ENCODE data around the gene KCNJ6. TPM values are rescaled to one million over a fixed set of nuclear protein-coding genes. Genes with fewer than 3 reads are reported as not detected.

KCNJ6 gene
- total and polyA plus RNA-seq, 9 of the 15 experiments (the other 6 are each of a cell fraction or from before 2014, with no cell fraction given), result 0.06 to 0.21 (median 0.13) TPM; not detected in 1

- TF ChIP-seq PREB (CRISPR knock-in tag; IDR thresholded peaks at IDR 0.05) (no peak), ARID1B (IDR thresholded peaks at IDR 0.05) (no peak), CREB3 (tag; conservative IDR thresholded peaks at IDR 0.05; ENCODE audit: low read depth) (peak; percentile 26; the same call in 1 of the 2 replicates), TAF15 (IDR thresholded peaks at IDR 0.05; ENCODE audit: low read depth, low read length) (no peak), NR4A1 (CRISPR knock-in tag; IDR thresholded peaks at IDR 0.05) (0 out of 2 replicates have a peak, but pooled peaks have one; percentile 36), NR4A1 (tag; IDR thresholded peaks at IDR 0.05) (0 out of 2 replicates have a peak, but pooled peaks have one; percentile 5), HMBOX1 (IDR thresholded peaks at IDR 0.05) (no peak), ZKSCAN3 (CRISPR knock-in tag; IDR thresholded peaks at IDR 0.05) (no peak), SMARCC2 (IDR thresholded peaks at IDR 0.05; ENCODE audit: low read depth) (no peak), PHF8 (IDR thresholded peaks at IDR 0.05; ENCODE audit: borderline replicate concordance, low read length) (peak; percentile 87; the same call in 1 of the 2 replicates), FOXP1 (CRISPR knock-in tag; IDR thresholded peaks at IDR 0.05) (peak; percentile 30; the same call in 1 of the 2 replicates), SMAD1 (IDR thresholded peaks at IDR 0.05; ENCODE audit: low read depth, low read length, partially characterized antibody) (no peak), NR3C1 (CRISPR knock-in tag; IDR thresholded peaks at IDR 0.05) (peak; percentile 86; the same call in 1 of the 2 replicates), SMARCA4 (IDR thresholded peaks at IDR 0.05) (no peak), CBFA2T3 (IDR thresholded peaks at IDR 0.05) (0 out of 2 replicates have a peak, but pooled peaks have one; percentile 3), FOXK1 (CRISPR knock-in tag; IDR thresholded peaks at IDR 0.05; ENCODE audit: borderline replicate concordance) (peak; percentile 95), YBX1 (IDR thresholded peaks at IDR 0.05) (no peak), LEF1 (IDR thresholded peaks at IDR 0.05) (no peak), ZNF586 (CRISPR knock-in tag; conservative IDR thresholded peaks at IDR 0.05) (no peak), RBFOX2 (IDR thresholded peaks at IDR 0.05; ENCODE audit: low read depth, low read length) (peak; percentile 95), ZNF280B (CRISPR knock-in tag; IDR thresholded peaks at IDR 0.05) (no peak), ZBTB34 (CRISPR knock-in tag; IDR thresholded peaks at IDR 0.05) (no peak), DNMT1 (IDR thresholded peaks at IDR 0.05) (no peak), ZNF75A (CRISPR knock-in tag; IDR thresholded peaks at IDR 0.05) (no peak)
These were observed 352.5 kb downstream of the KCNJ6 start (continued) for GRCh38 chr21:37563641-37564340.

Measured in K562 (cell line).